ENCODE measurements around the gene HMX1.

HMX1 gene

GRCh38 chr4:8891646-8892555 is 20.3 kb upstream of the HMX1 start:
- DNase-seq (ENCODE audit: low spot score) = no peak
- no peak overlapping the region for H3K27ac ChIP-seq
- H3K4me3 ChIP-seq = no peak overlapping the region
- TF ChIP-seq, protein P1, sequence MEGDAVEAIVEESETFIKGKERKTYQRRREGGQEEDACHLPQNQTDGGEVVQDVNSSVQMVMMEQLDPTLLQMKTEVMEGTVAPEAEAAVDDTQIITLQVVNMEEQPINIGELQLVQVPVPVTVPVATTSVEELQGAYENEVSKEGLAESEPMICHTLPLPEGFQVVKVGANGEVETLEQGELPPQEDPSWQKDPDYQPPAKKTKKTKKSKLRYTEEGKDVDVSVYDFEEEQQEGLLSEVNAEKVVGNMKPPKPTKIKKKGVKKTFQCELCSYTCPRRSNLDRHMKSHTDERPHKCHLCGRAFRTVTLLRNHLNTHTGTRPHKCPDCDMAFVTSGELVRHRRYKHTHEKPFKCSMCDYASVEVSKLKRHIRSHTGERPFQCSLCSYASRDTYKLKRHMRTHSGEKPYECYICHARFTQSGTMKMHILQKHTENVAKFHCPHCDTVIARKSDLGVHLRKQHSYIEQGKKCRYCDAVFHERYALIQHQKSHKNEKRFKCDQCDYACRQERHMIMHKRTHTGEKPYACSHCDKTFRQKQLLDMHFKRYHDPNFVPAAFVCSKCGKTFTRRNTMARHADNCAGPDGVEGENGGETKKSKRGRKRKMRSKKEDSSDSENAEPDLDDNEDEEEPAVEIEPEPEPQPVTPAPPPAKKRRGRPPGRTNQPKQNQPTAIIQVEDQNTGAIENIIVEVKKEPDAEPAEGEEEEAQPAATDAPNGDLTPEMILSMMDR (IDR thresholded peaks at IDR 0.05) = no peak

GRCh38 chr4:8891255-8891645 is 19.6 kb upstream of the HMX1 start:
- DNase-seq (ENCODE audit: low spot score) = no peak
- Histone ChIP-seq H3K4me3 (no peak overlapping the region), H3K27ac (no peak overlapping the region)
- TF ChIP-seq, protein P1 (IDR thresholded peaks at IDR 0.05) = no peak

DNA sequence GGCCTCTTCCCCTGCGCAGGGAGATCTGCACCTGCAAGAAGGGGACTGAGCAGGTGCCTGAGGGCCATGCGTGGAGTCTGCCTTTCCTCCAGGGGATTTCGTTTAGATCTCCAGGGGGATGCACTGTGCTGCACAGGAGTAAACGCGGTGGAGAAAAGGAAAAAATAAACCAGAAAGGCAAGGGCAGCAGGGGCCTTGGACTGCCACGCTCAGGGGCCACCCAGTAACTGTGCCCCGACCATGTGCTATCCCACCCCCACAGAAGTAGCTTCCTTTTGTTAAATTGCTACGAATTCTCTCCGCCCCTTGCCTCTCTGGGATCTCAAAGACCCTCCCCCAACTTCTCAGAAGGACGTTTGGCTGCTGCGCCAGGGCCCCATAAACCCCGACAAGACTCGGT is 17.2 kb upstream of the HMX1 start:
- H3K27ac ChIP-seq = no peak overlapping the region
- no peak overlapping the region for H3K4me3 ChIP-seq
- no peak for DNase-seq (ENCODE audit: low spot score)
- TF ChIP-seq, protein P1 (IDR thresholded peaks at IDR 0.05) = no peak

GRCh38 chr4:8886612-8887406 is 15.2 kb upstream of the HMX1 start:
- no peak overlapping the region for H3K4me3 ChIP-seq
- TF ChIP-seq, protein P1 (IDR thresholded peaks at IDR 0.05) = no peak
- H3K27ac ChIP-seq = no peak overlapping the region
- no peak for DNase-seq (ENCODE audit: low spot score)

DNA sequence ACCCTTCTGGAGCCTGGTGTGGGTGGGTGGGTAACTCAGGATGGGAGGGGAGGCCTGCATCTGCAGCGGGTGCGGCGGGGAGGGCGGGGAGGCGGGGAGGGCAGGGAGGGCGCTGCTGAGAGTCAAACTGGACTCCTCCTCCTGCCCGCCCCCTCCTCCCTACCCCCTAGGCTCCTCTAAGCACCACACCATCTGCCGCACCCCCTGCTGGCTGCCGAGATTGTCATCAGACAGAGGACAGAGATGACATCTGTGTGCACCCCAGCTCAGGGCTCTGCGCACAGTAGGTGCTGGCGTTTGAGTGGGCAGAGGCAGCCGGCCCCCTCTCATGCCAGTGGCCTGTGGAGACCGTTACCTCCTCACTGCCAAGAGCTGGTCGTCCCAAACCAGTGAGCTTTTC is 10.6 kb upstream of the HMX1 start:
- DNase-seq (ENCODE audit: low spot score) = no peak
- TF ChIP-seq, protein P1 (IDR thresholded peaks at IDR 0.05) = no peak
- H3K4me3 ChIP-seq = no peak overlapping the region
- no peak overlapping the region for H3K27ac ChIP-seq

DNA sequence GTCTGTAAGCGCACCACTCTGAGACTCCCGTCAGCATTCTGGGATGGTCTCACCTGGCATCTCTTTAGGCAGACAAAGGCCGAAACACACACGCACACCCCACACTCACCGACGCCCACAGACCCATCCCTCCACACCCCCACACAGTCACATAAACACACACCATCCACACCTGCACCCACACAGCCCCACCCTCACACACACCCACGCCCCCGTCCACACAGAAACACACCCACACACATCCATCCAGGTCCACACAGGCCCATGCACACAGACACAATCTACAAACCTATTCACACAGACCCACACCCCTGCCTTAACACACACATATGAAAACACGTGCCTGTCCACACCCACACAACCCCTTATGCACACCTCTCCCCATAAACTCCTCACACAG is 9.2 kb upstream of the HMX1 start:
- TF ChIP-seq, protein P1 (IDR thresholded peaks at IDR 0.05) = no peak
- no peak overlapping the region for H3K4me3 ChIP-seq
- H3K27ac ChIP-seq = no peak overlapping the region
- DNase-seq (ENCODE audit: low spot score) = no peak

Measured in coronary artery (tissue), 2 donors.